Measurements from ENCODE around the gene RABGGTB.
"Not testable (repeated sequence)": the region's sequence is repeated elsewhere in the genome, so short reads cannot be mapped to it uniquely, and the experiment has no call there.

RABGGTB gene

GRCh38 chr1:75777812-75778211, 8.2 kb upstream of the RABGGTB start:
- WGBS (ENCODE audit: insufficient coverage, insufficient read length): no CpG with 5 or more reads among the region's 4 CpGs
- not testable (repeated sequence) for DNase-seq (ENCODE audit: low read depth, low spot score); H3K9me3 ChIP-seq (ENCODE audit: control insufficient read depth, insufficient read depth, low read length); H3K27me3 ChIP-seq (ENCODE audit: control insufficient read depth, insufficient read depth, low read length); H3K36me3 ChIP-seq (ENCODE audit: control insufficient read depth, insufficient read depth, low read length); H3K4me3 ChIP-seq (ENCODE audit: low read length); H3K4me1 ChIP-seq (ENCODE audit: control insufficient read depth, insufficient read depth, low read length); H3K27ac ChIP-seq (ENCODE audit: low read length)

GRCh38 chr1:75778694-75779093, 7.4 kb upstream of the RABGGTB start:
- not testable (repeated sequence) for H3K4me3 ChIP-seq (ENCODE audit: low read length); H3K27ac ChIP-seq (ENCODE audit: low read length); H3K36me3 ChIP-seq (ENCODE audit: control insufficient read depth, insufficient read depth, low read length); H3K9me3 ChIP-seq (ENCODE audit: control insufficient read depth, insufficient read depth, low read length); H3K27me3 ChIP-seq (ENCODE audit: control insufficient read depth, insufficient read depth, low read length); DNase-seq (ENCODE audit: low read depth, low spot score); H3K4me1 ChIP-seq (ENCODE audit: control insufficient read depth, insufficient read depth, low read length)
- 100% methylated on average over 2 of the region's 5 CpGs for WGBS (ENCODE audit: insufficient coverage, insufficient read length)

GRCh38 chr1:75780183-75780582, 5.9 kb upstream of the RABGGTB start:
- WGBS (ENCODE audit: insufficient coverage, insufficient read length): no CpG with 5 or more reads among the region's 4 CpGs
- DNase-seq (ENCODE audit: low read depth, low spot score); H3K4me3 ChIP-seq (ENCODE audit: low read length); H3K27ac ChIP-seq (ENCODE audit: low read length); H3K36me3 ChIP-seq (ENCODE audit: control insufficient read depth, insufficient read depth, low read length); H3K9me3 ChIP-seq (ENCODE audit: control insufficient read depth, insufficient read depth, low read length); H3K27me3 ChIP-seq (ENCODE audit: control insufficient read depth, insufficient read depth, low read length); H3K4me1 ChIP-seq (ENCODE audit: control insufficient read depth, insufficient read depth, low read length): not testable (repeated sequence)

- no CpG with 5 or more reads among the region's 4 CpGs for WGBS (ENCODE audit: insufficient coverage, insufficient read length)
- H3K27me3 ChIP-seq (ENCODE audit: control insufficient read depth, insufficient read depth, low read length); H3K4me3 ChIP-seq (ENCODE audit: low read length); H3K9me3 ChIP-seq (ENCODE audit: control insufficient read depth, insufficient read depth, low read length); H3K27ac ChIP-seq (ENCODE audit: low read length); H3K4me1 ChIP-seq (ENCODE audit: control insufficient read depth, insufficient read depth, low read length); DNase-seq (ENCODE audit: low read depth, low spot score); H3K36me3 ChIP-seq (ENCODE audit: control insufficient read depth, insufficient read depth, low read length): not testable (repeated sequence)
These were observed 2.1 kb upstream of the RABGGTB start for GRCh38 chr1:75783920-75784319.

- Histone ChIP-seq H3K27me3 (ENCODE audit: control insufficient read depth, insufficient read depth, low read length) (no peaks in the 10 kb centered on the region), H3K27ac (ENCODE audit: low read length) (no peak overlapping the region), H3K36me3 (ENCODE audit: control insufficient read depth, insufficient read depth, low read length) (peaks cover 2% of the 10 kb centered on the region; the same call in 1 of the 2 replicates), H3K4me1 (ENCODE audit: control insufficient read depth, insufficient read depth, low read length) (peaks cover 2% of the 10 kb centered on the region; the same call in 1 of the 2 replicates), H3K9me3 (ENCODE audit: control insufficient read depth, insufficient read depth, low read length) (no peaks in the 10 kb centered on the region), H3K4me3 (ENCODE audit: low read length) (peak overlapping the region; percentile 80; the same call in 1 of the 2 replicates)
- no CpG with 5 or more reads among the region's 9 CpGs for WGBS (ENCODE audit: insufficient coverage, insufficient read length)
- DNase-seq (ENCODE audit: low read depth, low spot score): no peak
These were observed 605 bp upstream of the RABGGTB start for GRCh38 chr1:75785320-75785982.

- H3K4me1 ChIP-seq (ENCODE audit: control insufficient read depth, insufficient read depth, low read length): peaks cover 2% of the 10 kb centered on the region; the same call in 1 of the 2 replicates
These were observed 941 bp downstream of the RABGGTB start for GRCh38 chr1:75786901-75787493.

GRCh38 chr1:75787524-75787923, 1.5 kb downstream of the RABGGTB start:
- no peak overlapping the region for H3K27ac ChIP-seq (ENCODE audit: low read length)
- H3K9me3 ChIP-seq (ENCODE audit: control insufficient read depth, insufficient read depth, low read length): no peaks in the 10 kb centered on the region
- no peak for DNase-seq (ENCODE audit: low read depth, low spot score)
- H3K36me3 ChIP-seq (ENCODE audit: control insufficient read depth, insufficient read depth, low read length): peaks cover 11% of the 10 kb centered on the region; the same call in 1 of the 2 replicates
- H3K4me3 ChIP-seq (ENCODE audit: low read length): peak overlapping the region; percentile 80; the same call in 1 of the 2 replicates
- no peaks in the 10 kb centered on the region for H3K27me3 ChIP-seq (ENCODE audit: control insufficient read depth, insufficient read depth, low read length)
- H3K4me1 ChIP-seq (ENCODE audit: control insufficient read depth, insufficient read depth, low read length): peaks cover 2% of the 10 kb centered on the region; the same call in 1 of the 2 replicates
- 100% methylated on average over 1 of the region's 4 CpGs for WGBS (ENCODE audit: insufficient coverage, insufficient read length)

More at GRCh38 chr1:75786901-75787493, 941 bp downstream of the RABGGTB start:
- Histone ChIP-seq H3K4me3 (ENCODE audit: low read length) (peak overlapping the region; percentile 80; the same call in 1 of the 2 replicates), H3K27ac (ENCODE audit: low read length) (no peak overlapping the region), H3K36me3 (ENCODE audit: control insufficient read depth, insufficient read depth, low read length) (peaks cover 8% of the 10 kb centered on the region; the same call in 1 of the 2 replicates), H3K9me3 (ENCODE audit: control insufficient read depth, insufficient read depth, low read length) (no peaks in the 10 kb centered on the region), H3K27me3 (ENCODE audit: control insufficient read depth, insufficient read depth, low read length) (no peaks in the 10 kb centered on the region)
- WGBS (ENCODE audit: insufficient coverage, insufficient read length): no CpG with 5 or more reads among the region's 10 CpGs
- DNase-seq (ENCODE audit: low read depth, low spot score): no peak

- H3K36me3 ChIP-seq (ENCODE audit: control insufficient read depth, insufficient read depth, low read length): peaks cover 14% of the 10 kb centered on the region; the same call in 1 of the 2 replicates
These were observed 3.9 kb downstream of the RABGGTB start for GRCh38 chr1:75789988-75790387.

GRCh38 chr1:75791022-75791421, 5.0 kb downstream of the RABGGTB start:
- no peaks in the 10 kb centered on the region for H3K9me3 ChIP-seq (ENCODE audit: control insufficient read depth, insufficient read depth, low read length)
- no peak overlapping the region for H3K27ac ChIP-seq (ENCODE audit: low read length)
- H3K4me3 ChIP-seq (ENCODE audit: low read length): no peak overlapping the region
- no CpG with 5 or more reads among the region's 1 CpG for WGBS (ENCODE audit: insufficient coverage, insufficient read length)
- peaks cover 2% of the 10 kb centered on the region; the same call in 1 of the 2 replicates for H3K4me1 ChIP-seq (ENCODE audit: control insufficient read depth, insufficient read depth, low read length)
- H3K27me3 ChIP-seq (ENCODE audit: control insufficient read depth, insufficient read depth, low read length): no peaks in the 10 kb centered on the region
- peaks cover 23% of the 10 kb centered on the region; the same call in 1 of the 2 replicates for H3K36me3 ChIP-seq (ENCODE audit: control insufficient read depth, insufficient read depth, low read length)
- DNase-seq (ENCODE audit: low read depth, low spot score): no peak

More at GRCh38 chr1:75789988-75790387, 3.9 kb downstream of the RABGGTB start:
- no peak for DNase-seq (ENCODE audit: low read depth, low spot score)
- peaks cover 2% of the 10 kb centered on the region; the same call in 1 of the 2 replicates for H3K4me1 ChIP-seq (ENCODE audit: control insufficient read depth, insufficient read depth, low read length)
- H3K27me3 ChIP-seq (ENCODE audit: control insufficient read depth, insufficient read depth, low read length): no peaks in the 10 kb centered on the region
- H3K27ac ChIP-seq (ENCODE audit: low read length): no peak overlapping the region
- H3K9me3 ChIP-seq (ENCODE audit: control insufficient read depth, insufficient read depth, low read length): no peaks in the 10 kb centered on the region
- no peak overlapping the region for H3K4me3 ChIP-seq (ENCODE audit: low read length)

GRCh38 chr1:75792091-75792490, 6.0 kb downstream of the RABGGTB start:
- DNase-seq (ENCODE audit: low read depth, low spot score): no peak
- no peaks in the 10 kb centered on the region for H3K27me3 ChIP-seq (ENCODE audit: control insufficient read depth, insufficient read depth, low read length)
- no peak overlapping the region for H3K4me3 ChIP-seq (ENCODE audit: low read length)
- no peaks in the 10 kb centered on the region for H3K9me3 ChIP-seq (ENCODE audit: control insufficient read depth, insufficient read depth, low read length)
- H3K36me3 ChIP-seq (ENCODE audit: control insufficient read depth, insufficient read depth, low read length): peaks cover 28% of the 10 kb centered on the region
- peaks cover 2% of the 10 kb centered on the region; the same call in 1 of the 2 replicates for H3K4me1 ChIP-seq (ENCODE audit: control insufficient read depth, insufficient read depth, low read length)
- H3K27ac ChIP-seq (ENCODE audit: low read length): no peak overlapping the region
- WGBS (ENCODE audit: insufficient coverage, insufficient read length): no CpG with 5 or more reads among the region's 3 CpGs

Measured in iPS DF 6.9 (cell line).